NB4 (cell line): ENCODE results near the gene RPS6KA2.

ENCODE experiments used
- CTCF ChIP-seq: IDR thresholded peaks from one replicate; pipeline ENCODE4 v1.5.1; 2012; ENCODE audit warnings: low read depth, low read length
- MAX ChIP-seq: IDR thresholded peaks from 2 replicates; pipeline ENCODE4 v1.6.1; 2011; ENCODE audit warnings: low read depth, low read length
- MYC ChIP-seq: IDR thresholded peaks from 2 replicates; pipeline ENCODE4 v1.6.1; 2011; ENCODE audit warnings: low read depth, low read length
- POLR2A ChIP-seq: IDR thresholded peaks from 2 replicates; pipeline ENCODE4 v1.6.1; 2011; ENCODE audit warnings: mild to moderate bottlenecking; ENCODE audit not compliant: insufficient read length; ENCODE audit errors: extremely low read depth

- TF ChIP-seq CTCF (no peak), MYC (no peak), MAX (no peak), POLR2A (no peak)
These were observed 213.5 kb downstream of the RPS6KA2 start for GRCh38 chr6:166413491-166413951.
